Measurements from ENCODE around the gene FSCB.

Gene FSCB, protein sequence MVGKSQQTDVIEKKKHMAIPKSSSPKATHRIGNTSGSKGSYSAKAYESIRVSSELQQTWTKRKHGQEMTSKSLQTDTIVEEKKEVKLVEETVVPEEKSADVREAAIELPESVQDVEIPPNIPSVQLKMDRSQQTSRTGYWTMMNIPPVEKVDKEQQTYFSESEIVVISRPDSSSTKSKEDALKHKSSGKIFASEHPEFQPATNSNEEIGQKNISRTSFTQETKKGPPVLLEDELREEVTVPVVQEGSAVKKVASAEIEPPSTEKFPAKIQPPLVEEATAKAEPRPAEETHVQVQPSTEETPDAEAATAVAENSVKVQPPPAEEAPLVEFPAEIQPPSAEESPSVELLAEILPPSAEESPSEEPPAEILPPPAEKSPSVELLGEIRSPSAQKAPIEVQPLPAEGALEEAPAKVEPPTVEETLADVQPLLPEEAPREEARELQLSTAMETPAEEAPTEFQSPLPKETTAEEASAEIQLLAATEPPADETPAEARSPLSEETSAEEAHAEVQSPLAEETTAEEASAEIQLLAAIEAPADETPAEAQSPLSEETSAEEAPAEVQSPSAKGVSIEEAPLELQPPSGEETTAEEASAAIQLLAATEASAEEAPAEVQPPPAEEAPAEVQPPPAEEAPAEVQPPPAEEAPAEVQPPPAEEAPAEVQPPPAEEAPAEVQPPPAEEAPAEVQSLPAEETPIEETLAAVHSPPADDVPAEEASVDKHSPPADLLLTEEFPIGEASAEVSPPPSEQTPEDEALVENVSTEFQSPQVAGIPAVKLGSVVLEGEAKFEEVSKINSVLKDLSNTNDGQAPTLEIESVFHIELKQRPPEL

GRCh38 chr14:44507183-44507582 lies at the start of gene FSCB:
Gene FSCB (minus strand): TSS chr14:44507283. CDS start chr14:44506987, 296 bp downstream.
- Histone ChIP-seq H3K9me3 (no peaks in the 10 kb centered on the region), H3K27ac (no peak within 1 kb of the TSS), H3K4me3 (ENCODE audit: low read depth in 1 of 2, low read length in 1 of 2) (no peak within 1 kb of the TSS), H3K36me3 (no peaks in the 10 kb centered on the region), H3K27me3 (no peaks in the 10 kb centered on the region), H3K4me1 (ENCODE audit: control insufficient read depth in 1 of 2, insufficient read depth in 1 of 2, low read depth in 1 of 2, low read length in 1 of 2) (no peaks in the 10 kb centered on the region)
- TF ChIP-seq CTCF (IDR thresholded peaks at IDR 0.05): no peak

DNA sequence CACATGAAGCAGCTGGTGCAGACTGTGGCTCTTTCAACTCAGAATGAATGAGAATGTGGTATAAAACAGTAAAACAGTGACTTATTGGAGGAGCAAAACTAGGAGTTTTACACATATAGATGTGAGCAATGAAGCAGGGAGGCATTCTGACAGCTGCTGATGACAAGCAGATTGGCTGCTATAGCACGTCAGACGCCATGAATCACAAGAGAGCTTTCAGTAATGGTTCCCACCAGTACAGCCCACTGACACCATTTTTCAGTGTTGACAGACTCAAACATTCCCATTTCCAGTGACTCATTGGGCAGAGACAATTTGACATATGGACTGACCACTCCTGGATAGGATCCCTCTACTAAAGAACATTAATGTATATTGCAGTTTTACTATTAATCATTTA lies 24.6 kb upstream of the FSCB start:
- no peak for TF ChIP-seq CTCF (IDR thresholded peaks at IDR 0.05)
- no peak overlapping the region for H3K27ac ChIP-seq
- no peaks in the 10 kb centered on the region for H3K4me1 ChIP-seq (ENCODE audit: control insufficient read depth in 1 of 2, insufficient read depth in 1 of 2, low read depth in 1 of 2, low read length in 1 of 2)
- H3K36me3 ChIP-seq: no peaks in the 10 kb centered on the region
- H3K27me3 ChIP-seq: no peaks in the 10 kb centered on the region
- H3K9me3 ChIP-seq: peaks cover 4% of the 10 kb centered on the region
- no peak overlapping the region for H3K4me3 ChIP-seq (ENCODE audit: low read depth in 1 of 2, low read length in 1 of 2)

DNA sequence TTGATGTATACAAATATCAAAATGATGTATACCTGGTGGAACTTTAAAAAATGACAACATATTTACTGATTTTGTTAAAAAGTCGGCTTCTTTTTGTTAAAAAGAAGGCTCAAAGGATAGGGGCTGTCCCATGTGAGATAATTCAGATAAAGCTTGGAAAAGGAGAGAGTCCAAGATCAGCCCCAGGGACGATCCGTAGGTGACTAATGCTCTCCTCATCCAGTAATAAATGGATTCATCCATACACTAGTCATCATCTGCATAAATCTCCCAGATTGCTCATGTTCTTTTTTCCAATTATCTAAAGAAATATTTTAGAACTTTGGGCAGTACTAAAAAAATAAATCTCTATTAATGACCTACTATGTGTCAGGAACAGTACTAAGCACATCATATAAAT lies 23.4 kb upstream of the FSCB start:
- Histone ChIP-seq H3K27me3 (no peaks in the 10 kb centered on the region), H3K9me3 (peaks cover 4% of the 10 kb centered on the region), H3K27ac (no peak overlapping the region), H3K36me3 (no peaks in the 10 kb centered on the region), H3K4me3 (ENCODE audit: low read depth in 1 of 2, low read length in 1 of 2) (no peak overlapping the region), H3K4me1 (ENCODE audit: control insufficient read depth in 1 of 2, insufficient read depth in 1 of 2, low read depth in 1 of 2, low read length in 1 of 2) (no peaks in the 10 kb centered on the region)
- no peak for TF ChIP-seq CTCF (IDR thresholded peaks at IDR 0.05)

- no peaks in the 10 kb centered on the region for H3K36me3 ChIP-seq
- H3K27ac ChIP-seq: no peak overlapping the region
- no peaks in the 10 kb centered on the region for H3K27me3 ChIP-seq
- H3K4me1 ChIP-seq (ENCODE audit: control insufficient read depth in 1 of 2, insufficient read depth in 1 of 2, low read depth in 1 of 2, low read length in 1 of 2): no peaks in the 10 kb centered on the region
- peaks cover 4% of the 10 kb centered on the region for H3K9me3 ChIP-seq
- no peak overlapping the region for H3K4me3 ChIP-seq (ENCODE audit: low read depth in 1 of 2, low read length in 1 of 2)
- TF ChIP-seq CTCF (IDR thresholded peaks at IDR 0.05): no peak
Measured at GRCh38 chr14:44529026-44529425, 21.9 kb upstream of the FSCB start.

GRCh38 chr14:44528180-44528579 lies 21.1 kb upstream of the FSCB start:
- Histone ChIP-seq H3K4me3 (ENCODE audit: low read depth in 1 of 2, low read length in 1 of 2) (no peak overlapping the region), H3K9me3 (peaks cover 4% of the 10 kb centered on the region), H3K27ac (no peak overlapping the region), H3K4me1 (ENCODE audit: control insufficient read depth in 1 of 2, insufficient read depth in 1 of 2, low read depth in 1 of 2, low read length in 1 of 2) (no peaks in the 10 kb centered on the region), H3K27me3 (no peaks in the 10 kb centered on the region), H3K36me3 (no peaks in the 10 kb centered on the region)
- TF ChIP-seq CTCF (IDR thresholded peaks at IDR 0.05): no peak

All from neutrophil (primary cell).